Astrocyte of the spinal cord (primary cell): Measurements from ENCODE around the gene ASIC3.

ENCODE experiments used
- DNase-seq: peaks from one replicate; pipeline ENCODE4 v3.0.0; 2011; ENCODE audit warnings: low read depth, low spot score
- H3K4me3 ChIP-seq: 2 replicates; pipeline ENCODE4 v1.5.1; 2011; ENCODE audit warnings: low read depth, mild to moderate bottlenecking, low read length, moderate library complexity
- CTCF ChIP-seq: IDR thresholded peaks from 2 replicates; pipeline ENCODE4 v1.5.1; 2012; ENCODE audit warnings: low read depth, mild to moderate bottlenecking, low read length, inconsistent platforms
- in situ Hi-C: cut with HindIII; loops from 2 replicates; pipeline ENCODE4 v1.10.0; 2017; ENCODE audit warnings: low sequenced_read_pairs

ASIC3 gene

GRCh38 chr7:151045967-151046366, 2.4 kb upstream of the ASIC3 start:
- no peak for TF ChIP-seq CTCF
- in situ Hi-C loops = no loop called here
- no peak for DNase-seq
- H3K4me3 ChIP-seq = no peak overlapping the region

- H3K4me3 ChIP-seq = no peak overlapping the region
- TF ChIP-seq CTCF = no peak
These were observed 1.4 kb upstream of the ASIC3 start for GRCh38 chr7:151046603-151047573.

GRCh38 chr7:151048911-151049463, 656 bp downstream of the ASIC3 start:
- TF ChIP-seq CTCF = no peak
- in situ Hi-C loops = no loop called here
- DNase-seq = no peak
- H3K4me3 ChIP-seq = no peak overlapping the region

More at GRCh38 chr7:151046603-151047573, 1.4 kb upstream of the ASIC3 start:
- DNase-seq = peak; percentile 53
- in situ Hi-C loops = no loop called here

- DNase-seq = peak; percentile 72
- in situ Hi-C loops = no loop called here
- TF ChIP-seq CTCF = no peak
- no peak overlapping the region for H3K4me3 ChIP-seq
These were observed 2.8 kb downstream of the ASIC3 start for GRCh38 chr7:151051108-151051507.

GRCh38 chr7:151053096-151053495, 4.8 kb downstream of the ASIC3 start:
- in situ Hi-C loops = no loop called here
- TF ChIP-seq CTCF = no peak
- no peak for DNase-seq
- H3K4me3 ChIP-seq = no peak overlapping the region

- no peak overlapping the region for H3K4me3 ChIP-seq
- no peak for TF ChIP-seq CTCF
- no peak for DNase-seq
- in situ Hi-C loops = no loop called here
These were observed 5.4 kb downstream of the ASIC3 start for GRCh38 chr7:151053751-151054150.
